GM20000 (cell line): ENCODE measurements around the gene NAXD.
"Not testable (repeated sequence)": the region's sequence is repeated elsewhere in the genome, so short reads cannot be mapped to it uniquely, and the experiment has no call there.

ENCODE experiments used
- DNase-seq: peaks from one replicate; pipeline ENCODE4 v3.0.0; 2012; ENCODE audit warnings: low spot score
- CTCF ChIP-seq: IDR thresholded peaks from 2 replicates; pipeline ENCODE4 v1.5.1; 2012; ENCODE audit warnings: mild to moderate bottlenecking, control low read depth; ENCODE audit errors: extremely low read depth, missing control alignments

NAXD gene

GRCh38 chr13:110628952-110629701 lies 13.8 kb downstream of the NAXD start:
- DNase-seq = no peak
- TF ChIP-seq CTCF = no peak

GRCh38 chr13:110629735-110630134 lies 14.4 kb downstream of the NAXD start:
- no peak for TF ChIP-seq CTCF
- DNase-seq = no peak

- DNase-seq = no peak
- TF ChIP-seq CTCF = no peak
These were observed 15.3 kb downstream of the NAXD start for GRCh38 chr13:110630566-110631119.

- not testable (repeated sequence) for DNase-seq
These were observed 16.9 kb downstream of the NAXD start for GRCh38 chr13:110632255-110632654.

- no peak for DNase-seq
- TF ChIP-seq CTCF = no peak
These were observed 18.4 kb downstream of the NAXD start for GRCh38 chr13:110633776-110634175.

GRCh38 chr13:110634558-110634957 lies 19.2 kb downstream of the NAXD start:
- DNase-seq = no peak
- TF ChIP-seq CTCF = no peak

- TF ChIP-seq CTCF = no peak
- DNase-seq = no peak
These were observed 20.2 kb downstream of the NAXD start for GRCh38 chr13:110635405-110636002.
